ENCODE data around the gene CTXN1. TPM values are rescaled to one million over a fixed set of nuclear protein-coding genes. Genes with fewer than 3 reads are reported as not detected.

Gene CTXN1
- total and polyA plus RNA-seq, 9 donors, result 1.4 to 99.7 (median 5.4) TPM; not detected in 1

DNA sequence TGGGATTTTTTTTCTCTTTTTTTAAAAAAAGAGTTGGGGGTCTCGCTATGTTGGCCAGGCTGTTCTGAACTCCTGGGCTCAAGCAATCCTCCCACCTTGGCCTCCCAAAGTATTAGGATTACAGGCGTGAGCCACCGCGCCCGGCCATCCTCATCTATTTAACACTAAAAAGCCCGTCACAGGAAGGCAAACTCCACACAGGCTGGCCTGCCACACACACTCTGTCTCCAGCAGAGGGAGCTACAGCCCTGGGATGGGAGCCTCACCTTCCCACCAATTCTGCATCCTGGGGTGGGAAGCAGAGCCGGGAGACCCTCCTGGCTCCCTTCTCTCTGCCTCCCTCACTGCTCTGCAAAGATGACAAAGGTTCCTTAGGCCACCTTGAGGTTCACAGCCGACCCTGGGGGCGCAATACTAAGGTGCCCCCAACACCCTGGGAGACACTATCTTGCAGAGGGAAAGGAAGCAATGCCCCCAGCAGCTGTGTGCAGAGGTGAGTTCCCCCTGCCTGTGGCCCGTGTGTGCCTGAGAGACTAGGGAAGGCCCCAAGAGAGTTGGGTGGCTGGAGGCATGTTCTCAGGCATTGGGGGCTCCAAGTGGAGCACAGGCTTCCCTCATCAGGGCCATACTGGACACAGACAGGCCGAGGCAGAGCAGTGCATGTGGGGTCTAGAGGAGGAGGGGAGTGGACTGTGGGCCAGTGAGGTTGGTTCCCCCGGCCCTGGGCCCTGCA, 44.9 kb upstream of the CTXN1 start:
- H3K36me3 ChIP-seq, result no peaks in the 10 kb centered on the region
- 67 to 78% (median 74%) methylated on average over 12 of the region's 12 CpGs for WGBS, 3 donors
- no peaks in the 10 kb centered on the region for H3K27me3 ChIP-seq
- H3K4me3 ChIP-seq, result no peak overlapping the region
- TF ChIP-seq CTCF (IDR thresholded peaks at IDR 0.05) (peak in 1 of 3 donors; percentile 22), POLR2A (IDR thresholded peaks at IDR 0.05) (no peak), EP300 (IDR thresholded peaks at IDR 0.05) (no peak)
- DNase-seq, result no peak
- H3K4me1 ChIP-seq (ENCODE audit: insufficient read depth), result no peaks in the 10 kb centered on the region
- H3K27ac ChIP-seq, result no peak overlapping the region
- intact Hi-C loops (cut with DNase I), result no loop called here
- H3K9me3 ChIP-seq, result no peaks in the 10 kb centered on the region

DNA sequence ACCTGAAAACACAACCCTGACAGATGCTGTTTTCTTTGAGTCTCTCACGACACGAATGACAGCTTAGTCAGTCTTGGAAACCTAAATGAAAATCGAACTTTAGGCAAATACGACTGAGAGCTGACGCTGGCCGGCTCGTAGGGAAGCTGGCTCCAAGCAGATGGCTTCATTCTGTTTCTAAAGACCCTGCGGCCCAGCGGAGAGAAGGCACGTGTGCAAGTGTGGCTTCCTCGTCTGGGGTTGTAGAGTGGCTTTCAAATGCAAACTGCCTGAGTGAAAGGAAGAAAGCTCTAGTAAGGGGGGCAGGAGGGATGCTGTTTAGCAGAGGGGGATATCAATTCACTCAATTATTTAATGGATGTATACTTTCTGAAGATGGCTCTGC, 43.6 kb upstream of the CTXN1 start:
- H3K9me3 ChIP-seq, result no peaks in the 10 kb centered on the region
- no peak overlapping the region for H3K4me3 ChIP-seq
- TF ChIP-seq POLR2A (IDR thresholded peaks at IDR 0.05) (no peak), CTCF (IDR thresholded peaks at IDR 0.05) (no peak), EP300 (IDR thresholded peaks at IDR 0.05) (no peak)
- H3K27ac ChIP-seq, result no peak overlapping the region
- no peaks in the 10 kb centered on the region for H3K27me3 ChIP-seq
- intact Hi-C loops (cut with DNase I), result loop anchor here in 1 of 4 donors (10.0 kb wide), 1 partner anchor 285 kb away; no protein-coding TSS in a partner anchor
- DNase-seq, result no peak
- no peaks in the 10 kb centered on the region for H3K4me1 ChIP-seq (ENCODE audit: insufficient read depth)
- H3K36me3 ChIP-seq, result no peaks in the 10 kb centered on the region
- WGBS, 3 donors, result 84 to 89% (median 88%) methylated on average over 11 of the region's 11 CpGs

- H3K4me3 ChIP-seq, result no peak overlapping the region
- DNase-seq, result no peak
- no peaks in the 10 kb centered on the region for H3K4me1 ChIP-seq (ENCODE audit: insufficient read depth)
- WGBS, 3 donors, result 88 to 90% (median 88%) methylated on average over 20 of the region's 20 CpGs
- no peaks in the 10 kb centered on the region for H3K36me3 ChIP-seq
- TF ChIP-seq CTCF (IDR thresholded peaks at IDR 0.05), result no peak
- H3K9me3 ChIP-seq, result no peaks in the 10 kb centered on the region
- H3K27ac ChIP-seq, result no peak overlapping the region
- no peaks in the 10 kb centered on the region for H3K27me3 ChIP-seq
- intact Hi-C loops (cut with DNase I), result loop anchor here in 1 of 4 donors (10.0 kb wide), 1 partner anchor 286 kb away; no protein-coding TSS in a partner anchor
Measured at GRCh38 chr19:7968796-7969554, 43.0 kb upstream of the CTXN1 start.

GRCh38 chr19:7968008-7968795, 42.3 kb upstream of the CTXN1 start:
- Histone ChIP-seq H3K36me3 (no peaks in the 10 kb centered on the region), H3K27me3 (no peaks in the 10 kb centered on the region), H3K9me3 (no peaks in the 10 kb centered on the region), H3K4me3 (no peak overlapping the region), H3K4me1 (ENCODE audit: insufficient read depth) (no peaks in the 10 kb centered on the region), H3K27ac (no peak overlapping the region)
- WGBS, 3 donors, result 83 to 89% (median 88%) methylated on average over 12 to 15 of the region's 15 CpGs
- intact Hi-C loops (cut with DNase I), result loop anchor here in 1 of 4 donors (10.0 kb wide), 1 partner anchor 287 kb away; no protein-coding TSS in a partner anchor
- DNase-seq, result no peak
- TF ChIP-seq EP300 (IDR thresholded peaks at IDR 0.05) (no peak), POLR2A (IDR thresholded peaks at IDR 0.05) (no peak), CTCF (IDR thresholded peaks at IDR 0.05) (no peak)
